GM12891 (cell line): ENCODE results near the gene LSM14B.

Experiments
- POLR2A ChIP-seq: IDR thresholded peaks from 2 replicates; pipeline ENCODE4 v1.6.1; 2011; ENCODE audit warnings: low read depth, low read length, control low read depth
- POLR2AphosphoS5 ChIP-seq: IDR thresholded peaks from 2 replicates; pipeline ENCODE4 v1.6.1; 2011; ENCODE audit warnings: low read depth, low read length, control low read depth
- POU2F2 ChIP-seq: IDR thresholded peaks from 2 replicates; pipeline ENCODE4 v1.6.1; 2011; ENCODE audit warnings: low read depth, mild to moderate bottlenecking, control low read depth, low read length, moderate library complexity
- SPI1 ChIP-seq: IDR thresholded peaks from 2 replicates; pipeline ENCODE4 v1.6.1; 2011; ENCODE audit warnings: low read depth, low read length, control low read depth
- TAF1 ChIP-seq: IDR thresholded peaks from 2 replicates; pipeline ENCODE4 v1.6.1; 2011; ENCODE audit warnings: low read depth, low read length, control low read depth

GRCh38 chr20:62148908-62149314 lies 26.6 kb downstream of the LSM14B start:
- TF ChIP-seq POLR2A (no peak), POLR2AphosphoS5 (no peak), TAF1 (no peak), SPI1 (no peak), POU2F2 (no peak)
